SK-N-SH (cell line): ENCODE results near the gene SLC24A3. TPM values are rescaled to one million over a fixed set of nuclear protein-coding genes. Genes with fewer than 3 reads are reported as not detected.

ENCODE experiments used
- CTCF ChIA-PET: fragments of 300-600, 350-600 bp; formaldehyde crosslinking; extraction: SDS; loops from one replicate; lab custom pipeline; 2021; lab: Yijun Ruan, JAX
- POLR2A ChIA-PET: fragments of 350-600 bp; sonication (Branson Sonifier 250); formaldehyde crosslinking; extraction: SDS; loops from one replicate; lab custom pipeline; 2020; ENCODE audit warnings: antibody characterized with exemption, inconsistent platforms; lab: Yijun Ruan, JAX
- DNase-seq: peaks from one replicate; pipeline ENCODE4 v3.0.0; 2012
- H2AFZ ChIP-seq: fragments of 200-600 bp; sonication (generic); 2 replicates; pipeline ENCODE4 v1.8.1; 2016; ENCODE audit warnings: antibody characterized with exemption, mild to moderate bottlenecking, low read depth
- H3F3A ChIP-seq: fragments of 200-600 bp; sonication (generic); replicated peaks from 2 replicates; pipeline ENCODE3; 2016; ENCODE audit warnings: antibody characterized with exemption, mild to moderate bottlenecking; ENCODE audit not compliant: insufficient read depth
- H3K27ac ChIP-seq, 2 experiments: fragments of 200-500 bp in 1 of 2; fragments of 200-600 bp in 1 of 2; sonication (Bioruptor generic) in 1 of 2; sonication (generic), shearing (Covaris generic) in 1 of 2; 2 replicates each; pipeline versions ENCODE4 v1.5.1 to v1.6.1; 2014 to 2016; ENCODE audit warnings: low read depth in 2 of 2, inconsistent platforms in 1 of 2, low read length in 1 of 2, mild to moderate bottlenecking in 1 of 2, mixed read lengths in 1 of 2
- H3K27me3 ChIP-seq: fragments of 200-600 bp; sonication (generic), shearing (Covaris generic); 2 replicates; pipeline ENCODE4 v1.6.1; 2016; ENCODE audit warnings: mixed run types; ENCODE audit not compliant: insufficient read depth
- H3K36me3 ChIP-seq, 2 experiments: fragments of 200-500 bp in 1 of 2; fragments of 200-600 bp in 1 of 2; sonication (Bioruptor generic) in 1 of 2; sonication (generic) in 1 of 2; replicated peaks in 1 of 2; 2 replicates each; pipeline versions ENCODE3 to v1.5.1; 2014 to 2016; ENCODE audit warnings: low read length in 1 of 2, mild to moderate bottlenecking in 1 of 2; ENCODE audit not compliant: insufficient read depth in 2 of 2, control insufficient read depth in 1 of 2
- H3K4me1 ChIP-seq, 2 experiments: fragments of 200-500 bp in 1 of 2; fragments of 200-600 bp in 1 of 2; sonication (Bioruptor generic) in 1 of 2; sonication (generic), shearing (Covaris generic) in 1 of 2; 2 replicates each; pipeline versions ENCODE4 v1.5.1 to v1.6.1; 2014 to 2016; ENCODE audit warnings: low read depth in 1 of 2, low read length in 1 of 2, mixed run types in 1 of 2; ENCODE audit not compliant: insufficient read depth in 2 of 2, control insufficient read depth in 1 of 2
- H3K4me2 ChIP-seq: fragments of 200-600 bp; sonication (generic), shearing (Covaris generic); 2 replicates; pipeline ENCODE4 v1.6.1; 2017; ENCODE audit warnings: mixed run types
- H3K4me3 ChIP-seq, 2 experiments: fragments of 200-500 bp in 1 of 2; fragments of 200-600 bp in 1 of 2; sonication (Bioruptor generic) in 1 of 2; sonication (generic), shearing (Covaris generic) in 1 of 2; 2 replicates each; pipeline versions ENCODE4 v1.5.1 to v1.8.1; 2014 to 2016; ENCODE audit warnings: low read depth in 2 of 2, inconsistent platforms in 1 of 2, low read length in 1 of 2, mild to moderate bottlenecking in 1 of 2, mixed read lengths in 1 of 2, moderate library complexity in 1 of 2
- H3K79me2 ChIP-seq: fragments of 200-600 bp; sonication (generic); 2 replicates; pipeline ENCODE4 v1.8.1; 2017; ENCODE audit warnings: mild to moderate bottlenecking; ENCODE audit not compliant: insufficient read depth
- H3K9ac ChIP-seq: fragments of 200-600 bp; sonication (generic); 2 replicates; pipeline ENCODE4 v1.6.1; 2017; ENCODE audit warnings: mixed run types
- H3K9me2 ChIP-seq: fragments of 200-600 bp; sonication (generic); 2 replicates; pipeline ENCODE4 v1.6.1; 2017; ENCODE audit warnings: mixed run types
- H3K9me3 ChIP-seq: fragments of 200-600 bp; sonication (generic); 2 replicates; pipeline ENCODE4 v1.6.1; 2017; ENCODE audit warnings: mixed run types, mild to moderate bottlenecking, moderate library complexity
- H4K20me1 ChIP-seq: fragments of 200-600 bp; sonication (generic); 2 replicates; pipeline ENCODE4 v1.6.1; 2017; ENCODE audit warnings: mild to moderate bottlenecking, mixed run types; ENCODE audit not compliant: insufficient read depth
- CHD2 ChIP-seq: fragments of 150-350 bp; IDR thresholded peaks from 2 replicates; pipeline ENCODE4 v1.6.1; 2018; ENCODE audit warnings: low read length; ENCODE audit not compliant: partially characterized antibody
- RFX5 ChIP-seq: IDR thresholded peaks from 2 replicates; pipeline ENCODE4 v1.6.1; 2012; ENCODE audit warnings: mild to moderate bottlenecking, improper control_type of control experiment, low read length
- TAF1 ChIP-seq: IDR thresholded peaks from 2 replicates; pipeline ENCODE4 v1.6.1; 2012; ENCODE audit warnings: low read depth, mild to moderate bottlenecking, low read length, moderate library complexity, borderline replicate concordance
- TEAD4 ChIP-seq: IDR thresholded peaks from 2 replicates; pipeline ENCODE4 v1.4.0; 2012; ENCODE audit warnings: mild to moderate bottlenecking, borderline replicate concordance; ENCODE audit not compliant: insufficient read depth
- whole genome bisulfite sequencing: methylation state at CpG from one replicate; pipeline ENCODE4 v1.1.6; 2017; ENCODE audit warnings: low lambda C conversion rate; 5-methylcytosine and 5-hydroxymethylcytosine counted together
- polyA plus RNA-seq, 3 experiments: library from polyadenylated mRNA; depleted of rRNA; stranded (reverse); fragments of >200 nt; gene quantifications; 2 replicates each; pipeline ENCODE4 v1.2.3, GENCODE V29; 2012
- TF ChIP-seq, protein P1 (sequence below): IDR thresholded peaks from 2 replicates; pipeline ENCODE4 v1.6.1; 2012; ENCODE audit warnings: mild to moderate bottlenecking, low read depth, low read length, moderate library complexity
- TF ChIP-seq, protein P2 (sequence below): IDR thresholded peaks from 2 replicates; pipeline ENCODE4; 2012
- TF ChIP-seq, protein P3 (sequence below): IDR thresholded peaks from 2 replicates; pipeline ENCODE4 v1.4.0; 2012; ENCODE audit warnings: low read depth
- TF ChIP-seq, protein P4 (sequence below): IDR thresholded peaks from 2 replicates; pipeline ENCODE4 v1.4.0; 2012; ENCODE audit warnings: low read depth, borderline replicate concordance

SLC24A3 gene
- polyA plus RNA-seq, 1 of the 3 experiments (the other 2 are of a cell fraction): not detected

DNA sequence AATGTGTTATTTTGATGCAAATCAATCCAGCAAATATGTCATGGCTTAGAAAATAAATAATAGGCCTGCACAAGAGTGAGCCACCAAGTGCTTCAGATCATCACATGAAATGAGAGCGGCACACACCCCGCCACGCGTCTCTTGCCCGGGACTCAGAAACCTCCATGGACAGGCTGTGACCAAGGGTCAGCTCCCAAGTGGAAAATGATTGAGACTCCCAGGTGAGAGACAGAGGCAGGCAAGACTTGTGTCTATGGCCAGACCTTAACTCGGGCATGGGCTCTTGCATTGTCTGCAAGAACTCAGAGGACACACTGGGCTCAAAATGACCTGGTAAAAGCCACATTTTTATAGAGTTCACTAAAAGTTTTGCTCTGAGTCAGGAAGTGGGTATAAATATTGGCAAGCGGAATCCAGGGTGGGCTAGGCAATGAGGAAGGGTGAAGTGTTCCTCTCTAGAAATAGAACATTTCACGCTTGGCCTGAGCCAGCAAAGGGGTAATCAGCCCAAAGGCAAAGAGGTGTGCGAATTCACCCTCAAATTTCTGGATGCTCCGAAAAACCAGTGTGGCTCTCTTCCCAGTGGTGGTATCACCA is 514.9 kb downstream of the SLC24A3 start (continued):
- TF ChIP-seq, protein P1, sequence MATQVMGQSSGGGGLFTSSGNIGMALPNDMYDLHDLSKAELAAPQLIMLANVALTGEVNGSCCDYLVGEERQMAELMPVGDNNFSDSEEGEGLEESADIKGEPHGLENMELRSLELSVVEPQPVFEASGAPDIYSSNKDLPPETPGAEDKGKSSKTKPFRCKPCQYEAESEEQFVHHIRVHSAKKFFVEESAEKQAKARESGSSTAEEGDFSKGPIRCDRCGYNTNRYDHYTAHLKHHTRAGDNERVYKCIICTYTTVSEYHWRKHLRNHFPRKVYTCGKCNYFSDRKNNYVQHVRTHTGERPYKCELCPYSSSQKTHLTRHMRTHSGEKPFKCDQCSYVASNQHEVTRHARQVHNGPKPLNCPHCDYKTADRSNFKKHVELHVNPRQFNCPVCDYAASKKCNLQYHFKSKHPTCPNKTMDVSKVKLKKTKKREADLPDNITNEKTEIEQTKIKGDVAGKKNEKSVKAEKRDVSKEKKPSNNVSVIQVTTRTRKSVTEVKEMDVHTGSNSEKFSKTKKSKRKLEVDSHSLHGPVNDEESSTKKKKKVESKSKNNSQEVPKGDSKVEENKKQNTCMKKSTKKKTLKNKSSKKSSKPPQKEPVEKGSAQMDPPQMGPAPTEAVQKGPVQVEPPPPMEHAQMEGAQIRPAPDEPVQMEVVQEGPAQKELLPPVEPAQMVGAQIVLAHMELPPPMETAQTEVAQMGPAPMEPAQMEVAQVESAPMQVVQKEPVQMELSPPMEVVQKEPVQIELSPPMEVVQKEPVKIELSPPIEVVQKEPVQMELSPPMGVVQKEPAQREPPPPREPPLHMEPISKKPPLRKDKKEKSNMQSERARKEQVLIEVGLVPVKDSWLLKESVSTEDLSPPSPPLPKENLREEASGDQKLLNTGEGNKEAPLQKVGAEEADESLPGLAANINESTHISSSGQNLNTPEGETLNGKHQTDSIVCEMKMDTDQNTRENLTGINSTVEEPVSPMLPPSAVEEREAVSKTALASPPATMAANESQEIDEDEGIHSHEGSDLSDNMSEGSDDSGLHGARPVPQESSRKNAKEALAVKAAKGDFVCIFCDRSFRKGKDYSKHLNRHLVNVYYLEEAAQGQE: no peak
- TF ChIP-seq, protein P2, sequence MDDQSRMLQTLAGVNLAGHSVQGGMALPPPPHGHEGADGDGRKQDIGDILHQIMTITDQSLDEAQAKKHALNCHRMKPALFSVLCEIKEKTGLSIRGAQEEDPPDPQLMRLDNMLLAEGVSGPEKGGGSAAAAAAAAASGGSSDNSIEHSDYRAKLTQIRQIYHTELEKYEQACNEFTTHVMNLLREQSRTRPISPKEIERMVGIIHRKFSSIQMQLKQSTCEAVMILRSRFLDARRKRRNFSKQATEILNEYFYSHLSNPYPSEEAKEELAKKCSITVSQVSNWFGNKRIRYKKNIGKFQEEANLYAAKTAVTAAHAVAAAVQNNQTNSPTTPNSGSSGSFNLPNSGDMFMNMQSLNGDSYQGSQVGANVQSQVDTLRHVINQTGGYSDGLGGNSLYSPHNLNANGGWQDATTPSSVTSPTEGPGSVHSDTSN: no peak
- TF ChIP-seq, all 33 proteins: peak for 0

DNA sequence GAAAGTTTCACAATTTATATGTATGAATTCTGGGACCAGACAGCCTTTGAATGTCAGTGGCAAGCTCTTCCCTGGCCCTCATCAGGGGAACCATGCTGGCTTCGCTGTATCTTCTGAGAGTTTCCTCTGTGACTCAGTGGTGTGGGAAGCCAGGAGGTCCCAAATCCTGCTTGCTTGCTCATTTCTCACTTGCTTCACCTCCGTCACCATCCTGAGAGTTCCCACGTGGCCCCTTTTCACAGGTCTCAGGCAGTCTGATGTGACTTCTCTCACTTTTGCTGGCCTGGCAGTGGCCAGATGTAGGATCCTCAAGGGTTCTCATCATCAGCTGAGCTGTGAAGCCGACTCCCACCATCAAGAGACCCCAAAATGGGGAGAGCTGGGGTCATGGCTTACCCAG is 517.2 kb downstream of the SLC24A3 start:
- no peaks in the 10 kb centered on the region for H4K20me1 ChIP-seq
- no peaks in the 10 kb centered on the region for H3K36me3 ChIP-seq
- H3K4me1 ChIP-seq: peaks cover 0 to 2% of the 10 kb centered on the region in 2 experiments; a peak in 1 of 4 replicates
- POLR2A ChIA-PET: no interaction called here
- 63% methylated on average over 4 of the region's 4 CpGs for WGBS
- no peak overlapping the region for H3K4me3 ChIP-seq
- no peaks in the 10 kb centered on the region for H3K27me3 ChIP-seq
- TF ChIP-seq TEAD4: no peak
- TF ChIP-seq RFX5: no peak
- TF ChIP-seq, protein P3, sequence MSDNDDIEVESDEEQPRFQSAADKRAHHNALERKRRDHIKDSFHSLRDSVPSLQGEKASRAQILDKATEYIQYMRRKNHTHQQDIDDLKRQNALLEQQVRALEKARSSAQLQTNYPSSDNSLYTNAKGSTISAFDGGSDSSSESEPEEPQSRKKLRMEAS: no peak
- TF ChIP-seq, protein P1: no peak
- no peak for TF ChIP-seq CHD2
- TF ChIP-seq, protein P4, sequence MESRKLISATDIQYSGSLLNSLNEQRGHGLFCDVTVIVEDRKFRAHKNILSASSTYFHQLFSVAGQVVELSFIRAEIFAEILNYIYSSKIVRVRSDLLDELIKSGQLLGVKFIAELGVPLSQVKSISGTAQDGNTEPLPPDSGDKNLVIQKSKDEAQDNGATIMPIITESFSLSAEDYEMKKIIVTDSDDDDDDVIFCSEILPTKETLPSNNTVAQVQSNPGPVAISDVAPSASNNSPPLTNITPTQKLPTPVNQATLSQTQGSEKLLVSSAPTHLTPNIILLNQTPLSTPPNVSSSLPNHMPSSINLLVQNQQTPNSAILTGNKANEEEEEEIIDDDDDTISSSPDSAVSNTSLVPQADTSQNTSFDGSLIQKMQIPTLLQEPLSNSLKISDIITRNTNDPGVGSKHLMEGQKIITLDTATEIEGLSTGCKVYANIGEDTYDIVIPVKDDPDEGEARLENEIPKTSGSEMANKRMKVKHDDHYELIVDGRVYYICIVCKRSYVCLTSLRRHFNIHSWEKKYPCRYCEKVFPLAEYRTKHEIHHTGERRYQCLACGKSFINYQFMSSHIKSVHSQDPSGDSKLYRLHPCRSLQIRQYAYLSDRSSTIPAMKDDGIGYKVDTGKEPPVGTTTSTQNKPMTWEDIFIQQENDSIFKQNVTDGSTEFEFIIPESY: no peak
- no peak for TF ChIP-seq TAF1
- TF ChIP-seq, all 33 proteins: peak for 0
- Histone ChIP-seq H3K9me3 (no peaks in the 10 kb centered on the region), H3K9ac (no peak overlapping the region), H3K9me2 (no peaks in the 10 kb centered on the region), H3K27ac (no peak overlapping the region), H3K4me2 (no peak overlapping the region), H3K79me2 (no peaks in the 10 kb centered on the region), H2AFZ (no peak overlapping the region), H3F3A (peaks cover 3% of the 10 kb centered on the region)
- no peak for DNase-seq
- CTCF ChIA-PET: interaction anchor here (0.6 kb wide), 1 partner anchor 21 kb away, joined by 3 read pairs; no protein-coding TSS in a partner anchor
